HEK293 (cell line): ENCODE results near the gene SLC7A1.

Source experiments
- ZNF610 ChIP-seq: fragments of 450-650 bp; formaldehyde crosslinking; IDR thresholded peaks from 2 replicates; pipeline ENCODE4 v1.5.1; 2016; ENCODE audit warnings: missing biosample characterization, missing genetic modification characterization, borderline replicate concordance
- ZNF664 ChIP-seq: fragments of 450-650 bp; formaldehyde crosslinking; IDR thresholded peaks from 2 replicates; pipeline ENCODE4 v1.5.1; 2016; ENCODE audit warnings: missing biosample characterization, missing genetic modification characterization
- TF ChIP-seq, protein P1 (sequence below): fragments of 450-650 bp; formaldehyde crosslinking; IDR thresholded peaks from 2 replicates; pipeline ENCODE4 v1.5.1; 2017; ENCODE audit warnings: missing biosample characterization, missing genetic modification characterization
- TF ChIP-seq, protein P2 (sequence below): fragments of 450-650 bp; formaldehyde crosslinking; IDR thresholded peaks from 2 replicates; pipeline ENCODE4 v1.5.1; 2016; ENCODE audit warnings: missing biosample characterization, missing genetic modification characterization
- TF ChIP-seq, protein P3 (sequence below): fragments of 450-650 bp; formaldehyde crosslinking; IDR thresholded peaks from 2 replicates; pipeline ENCODE4 v1.5.1; 2016; ENCODE audit warnings: missing biosample characterization, missing genetic modification characterization

DNA sequence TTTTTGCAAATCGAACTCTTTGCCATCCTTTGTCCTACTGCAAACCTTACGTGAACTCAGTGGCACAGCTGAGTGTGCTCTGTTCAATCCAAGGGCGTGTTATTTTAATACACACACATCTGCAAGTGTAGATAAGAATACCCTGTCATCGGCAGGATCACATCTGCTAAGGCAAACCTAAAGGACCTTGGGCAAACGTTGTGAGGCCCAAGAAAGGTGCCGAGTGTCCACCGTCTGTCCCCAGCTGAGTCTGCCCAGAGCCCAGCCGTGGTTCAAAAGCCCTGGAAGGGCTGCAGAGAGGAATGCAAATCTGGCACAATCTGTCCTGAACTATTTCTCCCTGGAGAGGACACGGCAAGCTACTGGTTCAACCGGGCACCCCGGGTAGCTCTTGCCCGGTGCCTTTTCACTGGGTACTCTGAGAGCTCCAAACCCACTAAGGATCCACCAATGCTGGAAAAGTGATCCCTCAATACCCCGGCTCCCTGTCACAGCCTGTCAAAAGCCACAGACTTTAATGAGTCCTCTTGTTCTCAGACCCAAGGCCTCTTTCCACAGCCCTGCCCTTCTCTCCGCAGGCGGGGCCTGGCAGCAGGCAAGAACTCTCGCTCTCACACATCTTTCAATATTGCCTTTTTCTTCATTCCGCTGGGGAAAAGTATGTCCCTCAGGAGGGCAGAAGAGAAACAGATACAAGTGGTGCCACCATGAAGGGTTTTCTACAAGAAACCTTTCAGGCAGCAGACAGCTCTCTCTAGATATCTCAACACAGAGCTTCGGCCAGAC is 17.0 kb downstream of the SLC7A1 start:
- TF ChIP-seq ZNF664 (no peak), ZNF610 (no peak)
- TF ChIP-seq, protein P1, sequence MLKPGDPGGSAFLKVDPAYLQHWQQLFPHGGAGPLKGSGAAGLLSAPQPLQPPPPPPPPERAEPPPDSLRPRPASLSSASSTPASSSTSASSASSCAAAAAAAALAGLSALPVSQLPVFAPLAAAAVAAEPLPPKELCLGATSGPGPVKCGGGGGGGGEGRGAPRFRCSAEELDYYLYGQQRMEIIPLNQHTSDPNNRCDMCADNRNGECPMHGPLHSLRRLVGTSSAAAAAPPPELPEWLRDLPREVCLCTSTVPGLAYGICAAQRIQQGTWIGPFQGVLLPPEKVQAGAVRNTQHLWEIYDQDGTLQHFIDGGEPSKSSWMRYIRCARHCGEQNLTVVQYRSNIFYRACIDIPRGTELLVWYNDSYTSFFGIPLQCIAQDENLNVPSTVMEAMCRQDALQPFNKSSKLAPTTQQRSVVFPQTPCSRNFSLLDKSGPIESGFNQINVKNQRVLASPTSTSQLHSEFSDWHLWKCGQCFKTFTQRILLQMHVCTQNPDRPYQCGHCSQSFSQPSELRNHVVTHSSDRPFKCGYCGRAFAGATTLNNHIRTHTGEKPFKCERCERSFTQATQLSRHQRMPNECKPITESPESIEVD (tag by site-specific recombination): no peak
- TF ChIP-seq, protein P2, sequence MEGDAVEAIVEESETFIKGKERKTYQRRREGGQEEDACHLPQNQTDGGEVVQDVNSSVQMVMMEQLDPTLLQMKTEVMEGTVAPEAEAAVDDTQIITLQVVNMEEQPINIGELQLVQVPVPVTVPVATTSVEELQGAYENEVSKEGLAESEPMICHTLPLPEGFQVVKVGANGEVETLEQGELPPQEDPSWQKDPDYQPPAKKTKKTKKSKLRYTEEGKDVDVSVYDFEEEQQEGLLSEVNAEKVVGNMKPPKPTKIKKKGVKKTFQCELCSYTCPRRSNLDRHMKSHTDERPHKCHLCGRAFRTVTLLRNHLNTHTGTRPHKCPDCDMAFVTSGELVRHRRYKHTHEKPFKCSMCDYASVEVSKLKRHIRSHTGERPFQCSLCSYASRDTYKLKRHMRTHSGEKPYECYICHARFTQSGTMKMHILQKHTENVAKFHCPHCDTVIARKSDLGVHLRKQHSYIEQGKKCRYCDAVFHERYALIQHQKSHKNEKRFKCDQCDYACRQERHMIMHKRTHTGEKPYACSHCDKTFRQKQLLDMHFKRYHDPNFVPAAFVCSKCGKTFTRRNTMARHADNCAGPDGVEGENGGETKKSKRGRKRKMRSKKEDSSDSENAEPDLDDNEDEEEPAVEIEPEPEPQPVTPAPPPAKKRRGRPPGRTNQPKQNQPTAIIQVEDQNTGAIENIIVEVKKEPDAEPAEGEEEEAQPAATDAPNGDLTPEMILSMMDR (tag by site-specific recombination): no peak
- TF ChIP-seq, protein P3, sequence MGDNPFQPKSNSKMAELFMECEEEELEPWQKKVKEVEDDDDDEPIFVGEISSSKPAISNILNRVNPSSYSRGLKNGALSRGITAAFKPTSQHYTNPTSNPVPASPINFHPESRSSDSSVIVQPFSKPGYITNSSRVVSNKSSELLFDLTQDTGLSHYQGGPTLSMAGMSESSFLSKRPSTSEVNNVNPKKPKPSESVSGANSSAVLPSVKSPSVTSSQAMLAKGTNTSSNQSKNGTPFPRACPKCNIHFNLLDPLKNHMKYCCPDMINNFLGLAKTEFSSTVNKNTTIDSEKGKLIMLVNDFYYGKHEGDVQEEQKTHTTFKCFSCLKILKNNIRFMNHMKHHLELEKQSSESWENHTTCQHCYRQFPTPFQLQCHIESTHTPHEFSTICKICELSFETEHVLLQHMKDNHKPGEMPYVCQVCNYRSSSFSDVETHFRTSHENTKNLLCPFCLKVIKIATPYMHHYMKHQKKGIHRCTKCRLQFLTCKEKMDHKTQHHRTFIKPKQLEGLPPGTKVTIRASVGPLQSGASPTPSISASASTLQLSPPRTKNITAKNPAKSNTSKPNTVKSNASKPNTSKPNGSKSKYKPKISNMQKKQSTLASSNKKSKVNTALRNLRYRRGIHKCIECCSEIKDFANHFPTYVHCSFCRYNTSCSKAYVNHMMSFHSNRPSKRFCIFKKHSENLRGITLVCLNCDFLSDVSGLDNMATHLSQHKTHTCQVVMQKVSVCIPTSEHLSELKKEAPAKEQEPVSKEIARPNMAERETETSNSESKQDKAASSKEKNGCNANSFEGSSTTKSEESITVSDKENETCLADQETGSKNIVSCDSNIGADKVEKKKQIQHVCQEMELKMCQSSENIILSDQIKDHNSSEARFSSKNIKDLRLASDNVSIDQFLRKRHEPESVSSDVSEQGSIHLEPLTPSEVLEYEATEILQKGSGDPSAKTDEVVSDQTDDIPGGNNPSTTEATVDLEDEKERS (tag by site-specific recombination): no peak
